ENCODE data around the gene RBM33. TPM values are rescaled to one million over a fixed set of nuclear protein-coding genes. Genes with fewer than 3 reads are reported as not detected.

Gene RBM33
- total RNA-seq, 1 experiment from 2014 or later, result 80.5 TPM

DNA sequence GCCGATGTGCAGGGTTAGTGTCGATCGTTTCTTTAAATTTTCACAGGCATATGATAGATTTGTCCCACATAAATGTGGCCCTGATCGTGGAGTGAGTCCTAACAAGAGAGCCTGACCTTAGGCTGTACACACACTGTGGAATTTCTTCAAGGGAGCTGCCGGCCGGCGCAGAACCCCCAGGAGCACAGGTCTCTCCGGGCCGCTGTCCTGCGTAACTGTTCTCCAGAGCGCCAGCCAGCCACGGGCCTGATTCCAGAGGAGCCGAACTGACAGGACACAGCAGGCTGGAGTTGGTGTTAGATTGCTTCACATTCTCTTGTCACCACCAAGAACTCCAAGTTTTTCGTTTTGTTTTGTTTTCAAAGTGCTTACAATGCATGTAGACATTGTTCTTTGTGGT, 130.5 kb downstream of the RBM33 start:
- BruUV-seq (replicated peaks), result no TSS peak
- Mint-ChIP-seq H3K9me3 (ENCODE audit: unreplicated experiment) (no peaks in the 10 kb centered on the region), H3K36me3 (ENCODE audit: insufficient read depth, unreplicated experiment) (peaks cover 71% of the 10 kb centered on the region)

GRCh38 chr7:155775691-155776090, 131.2 kb downstream of the RBM33 start:
- TF ChIP-seq, protein P1, sequence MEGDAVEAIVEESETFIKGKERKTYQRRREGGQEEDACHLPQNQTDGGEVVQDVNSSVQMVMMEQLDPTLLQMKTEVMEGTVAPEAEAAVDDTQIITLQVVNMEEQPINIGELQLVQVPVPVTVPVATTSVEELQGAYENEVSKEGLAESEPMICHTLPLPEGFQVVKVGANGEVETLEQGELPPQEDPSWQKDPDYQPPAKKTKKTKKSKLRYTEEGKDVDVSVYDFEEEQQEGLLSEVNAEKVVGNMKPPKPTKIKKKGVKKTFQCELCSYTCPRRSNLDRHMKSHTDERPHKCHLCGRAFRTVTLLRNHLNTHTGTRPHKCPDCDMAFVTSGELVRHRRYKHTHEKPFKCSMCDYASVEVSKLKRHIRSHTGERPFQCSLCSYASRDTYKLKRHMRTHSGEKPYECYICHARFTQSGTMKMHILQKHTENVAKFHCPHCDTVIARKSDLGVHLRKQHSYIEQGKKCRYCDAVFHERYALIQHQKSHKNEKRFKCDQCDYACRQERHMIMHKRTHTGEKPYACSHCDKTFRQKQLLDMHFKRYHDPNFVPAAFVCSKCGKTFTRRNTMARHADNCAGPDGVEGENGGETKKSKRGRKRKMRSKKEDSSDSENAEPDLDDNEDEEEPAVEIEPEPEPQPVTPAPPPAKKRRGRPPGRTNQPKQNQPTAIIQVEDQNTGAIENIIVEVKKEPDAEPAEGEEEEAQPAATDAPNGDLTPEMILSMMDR (IDR thresholded peaks at IDR 0.05; ENCODE audit: unreplicated experiment), result no peak
- POLR2A ChIA-PET, result no interaction called here
- no peak for DNase-seq (ENCODE audit: unreplicated experiment)
- BruUV-seq (replicated peaks), result no TSS peak
- H3K4me3 Mint-ChIP-seq (ENCODE audit: unreplicated experiment), result no peak overlapping the region
- no peaks in the 10 kb centered on the region for H3K4me1 Mint-ChIP-seq (ENCODE audit: insufficient read depth, unreplicated experiment)
- no peak overlapping the region for H3K27ac Mint-ChIP-seq (ENCODE audit: low read depth, unreplicated experiment)
- CTCF ChIA-PET, result interaction anchor here (0.6 to 1.4 kb wide), 4 partner anchors 9 to 177 kb away, joined by 3 to 7 read pairs (median 4); no protein-coding TSS in a partner anchor
- no peaks in the 10 kb centered on the region for H3K9me3 Mint-ChIP-seq (ENCODE audit: unreplicated experiment)
- intact Hi-C loops (cut with micrococcal nuclease), result no loop called here
- H3K27me3 Mint-ChIP-seq (ENCODE audit: insufficient read depth, unreplicated experiment), result no peaks in the 10 kb centered on the region
- peaks cover 70% of the 10 kb centered on the region for H3K36me3 Mint-ChIP-seq (ENCODE audit: insufficient read depth, unreplicated experiment)

More for the DNA sequence above, 130.5 kb downstream of the RBM33 start:
- intact Hi-C loops (cut with micrococcal nuclease), result no loop called here
- DNase-seq (ENCODE audit: unreplicated experiment), result no peak
- Mint-ChIP-seq H3K4me1 (ENCODE audit: insufficient read depth, unreplicated experiment) (no peaks in the 10 kb centered on the region), H3K27me3 (ENCODE audit: insufficient read depth, unreplicated experiment) (no peaks in the 10 kb centered on the region), H3K4me3 (ENCODE audit: unreplicated experiment) (no peak overlapping the region), H3K27ac (ENCODE audit: low read depth, unreplicated experiment) (no peak overlapping the region)
- ChIA-PET CTCF (interaction anchor here (0.5 to 2.5 kb wide), 3 partner anchors 162 to 176 kb away, joined by 3 to 14 read pairs (median 4); no protein-coding TSS in a partner anchor), POLR2A (no interaction called here)
- TF ChIP-seq, protein P1 (IDR thresholded peaks at IDR 0.05; ENCODE audit: unreplicated experiment), result no peak

GRCh38 chr7:155776606-155777005, 132.1 kb downstream of the RBM33 start:
- Mint-ChIP-seq H3K36me3 (ENCODE audit: insufficient read depth, unreplicated experiment) (peaks cover 68% of the 10 kb centered on the region), H3K4me1 (ENCODE audit: insufficient read depth, unreplicated experiment) (no peaks in the 10 kb centered on the region), H3K27ac (ENCODE audit: low read depth, unreplicated experiment) (no peak overlapping the region), H3K4me3 (ENCODE audit: unreplicated experiment) (no peak overlapping the region), H3K27me3 (ENCODE audit: insufficient read depth, unreplicated experiment) (no peaks in the 10 kb centered on the region), H3K9me3 (ENCODE audit: unreplicated experiment) (no peaks in the 10 kb centered on the region)
- CTCF ChIA-PET, result interaction anchor here (1.4 kb wide), 2 partner anchors 10 to 178 kb away, joined by 3 to 7 read pairs; no protein-coding TSS in a partner anchor
- intact Hi-C loops (cut with micrococcal nuclease), result no loop called here
- TF ChIP-seq, protein P1 (IDR thresholded peaks at IDR 0.05; ENCODE audit: unreplicated experiment), result no peak
- POLR2A ChIA-PET, result no interaction called here
- DNase-seq (ENCODE audit: unreplicated experiment), result no peak
- no TSS peak for BruUV-seq (replicated peaks)

DNA sequence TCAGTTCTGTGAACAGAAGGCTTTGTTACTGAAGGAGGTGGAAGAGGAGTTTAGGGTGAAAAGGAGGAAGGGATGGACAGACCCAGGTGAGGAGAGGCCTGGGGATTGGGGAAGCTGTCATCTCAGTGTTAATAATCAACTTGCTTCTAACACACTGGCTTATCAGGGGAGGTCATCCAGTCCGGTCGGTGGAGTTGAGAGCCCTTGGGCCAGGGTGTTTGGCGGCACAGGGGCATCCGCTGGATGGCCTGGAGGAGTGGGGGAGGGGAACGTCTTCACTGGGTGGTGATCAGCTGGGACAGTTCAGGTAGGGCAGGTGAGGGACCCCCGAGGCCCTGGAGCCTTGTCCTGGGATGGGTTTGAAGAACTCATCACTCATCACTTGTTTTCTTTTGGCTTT, 133.9 kb downstream of the RBM33 start:
- no peak overlapping the region for H3K4me3 Mint-ChIP-seq (ENCODE audit: unreplicated experiment)
- POLR2A ChIA-PET, result interaction anchor here (0.9 kb wide), 1 partner anchor 11 kb away, joined by 6 read pairs; no protein-coding TSS in a partner anchor
- CTCF ChIA-PET, result interaction anchor here (0.6 to 1.5 kb wide), 4 partner anchors 10 to 399 kb away, joined by 3 to 9 read pairs (median 3); no protein-coding TSS in a partner anchor
- H3K4me1 Mint-ChIP-seq (ENCODE audit: insufficient read depth, unreplicated experiment), result no peaks in the 10 kb centered on the region
- TF ChIP-seq, protein P1 (IDR thresholded peaks at IDR 0.05; ENCODE audit: unreplicated experiment), result no peak
- no TSS peak for BruUV-seq (replicated peaks)
- no peak overlapping the region for H3K27ac Mint-ChIP-seq (ENCODE audit: low read depth, unreplicated experiment)
- intact Hi-C loops (cut with micrococcal nuclease), result no loop called here
- peaks cover 63% of the 10 kb centered on the region for H3K36me3 Mint-ChIP-seq (ENCODE audit: insufficient read depth, unreplicated experiment)
- H3K9me3 Mint-ChIP-seq (ENCODE audit: unreplicated experiment), result no peaks in the 10 kb centered on the region
- no peak for DNase-seq (ENCODE audit: unreplicated experiment)
- H3K27me3 Mint-ChIP-seq (ENCODE audit: insufficient read depth, unreplicated experiment), result no peaks in the 10 kb centered on the region

All from MCF 10A (cell line).